ENCODE data around the gene SETD6. TPM values are rescaled to one million over a fixed set of nuclear protein-coding genes. Genes with fewer than 3 reads are reported as not detected.

The SETD6 gene
- total and polyA plus RNA-seq, 2 of the 13 experiments (the other 11 are each of a cell fraction or from before 2014, with no cell fraction given) = 24.0 to 25.7 TPM

DNA sequence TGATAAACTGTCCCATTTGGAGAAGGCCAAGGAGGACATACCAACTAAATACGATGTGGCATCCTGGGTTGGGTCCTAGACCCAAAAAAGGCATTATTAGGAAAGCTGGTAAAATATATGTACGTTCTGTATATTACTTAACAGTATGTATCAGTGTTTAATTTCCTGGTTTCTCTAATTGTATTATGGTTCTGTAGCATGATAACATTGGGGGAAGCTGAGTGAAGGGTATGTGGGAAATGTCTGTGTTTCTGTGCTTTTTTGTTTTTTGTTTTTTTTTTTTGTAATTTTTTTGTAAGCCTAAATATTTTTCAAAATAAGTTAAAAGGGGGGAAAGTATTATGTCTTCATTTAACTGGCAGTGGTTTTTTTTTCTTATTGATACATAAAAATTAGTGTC lies 36.9 kb upstream of the SETD6 start:
- DNase-seq (ENCODE audit: low spot score) (no peak), FAIRE-seq (no peak), ATAC-seq (no peak)
- Histone ChIP-seq H3K9me3 (ENCODE audit: low read length) (no peaks in the 10 kb centered on the region), H4K20me1 (ENCODE audit: insufficient read depth, low read length) (no peaks in the 10 kb centered on the region), H2AFZ (ENCODE audit: low read length) (no peak overlapping the region), H3K27me3 (ENCODE audit: control insufficient read depth in 1 of 2, insufficient read depth in 2 of 2, low read length in 2 of 2) (peaks cover 0 to 29% of the 10 kb centered on the region in 2 experiments; a peak in 2 of 5 replicates), H3K9ac (ENCODE audit: insufficient read depth, low read depth, low read length) (no peak overlapping the region), H3K27ac (ENCODE audit: extremely low read length, insufficient read depth, low read length) (no peak overlapping the region), H3K36me3 (replicated peaks in 1 of 2; ENCODE audit: control insufficient read depth in 1 of 2, insufficient read depth in 2 of 2, low read length in 2 of 2) (no peaks in the 10 kb centered on the region), H3K4me1 (ENCODE audit: insufficient read depth, low read length) (no peaks in the 10 kb centered on the region), H3K79me2 (ENCODE audit: insufficient read depth, low read length) (no peaks in the 10 kb centered on the region), H3K4me2 (ENCODE audit: low read depth, low read length) (no peak overlapping the region), H3K4me3 (replicated peaks in 1 of 3; ENCODE audit: insufficient read depth in 1 of 3, low read depth in 2 of 3, low read length in 3 of 3) (no peak overlapping the region)
- BruUV-seq (replicated peaks) = no TSS peak
- POLR2A ChIA-PET = no interaction called here
- in situ Hi-C loops (cut with HindIII; ENCODE audit: extremely low pct_ligation_motif_present, low pct_unique_long_range_greater_than_20kb) (no loop called here), intact Hi-C loops (cut with micrococcal nuclease; ENCODE audit: unreplicated experiment) (no loop called here)
- 30% methylated on average over 2 of the region's 2 CpGs for WGBS (ENCODE audit: low lambda C conversion rate)
- CTCF ChIA-PET (ENCODE audit: low intra/inter-chr PET ratio, low total read pairs) = no interaction called here
- TF ChIP-seq TBL1XR1 (IDR thresholded peaks at IDR 0.05; ENCODE audit: borderline replicate concordance, low read length, partially characterized antibody) (no peak), ZNF530 (CRISPR knock-in tag; IDR thresholded peaks at IDR 0.05; ENCODE audit: low read depth) (no peak), HMG20A (CRISPR knock-in tag; IDR thresholded peaks at IDR 0.05; ENCODE audit: borderline replicate concordance) (no peak), TEAD3 (CRISPR knock-in tag; optimal IDR thresholded peaks at IDR 0.05; ENCODE audit: borderline replicate concordance) (no peak), ZBTB21 (CRISPR knock-in tag; IDR thresholded peaks at IDR 0.05) (no peak), ZNF543 (CRISPR knock-in tag; IDR thresholded peaks at IDR 0.05) (no peak), ZFP41 (CRISPR knock-in tag; IDR thresholded peaks at IDR 0.05; ENCODE audit: borderline replicate concordance) (no peak), HMGA1 (CRISPR knock-in tag; conservative IDR thresholded peaks at IDR 0.05) (no peak), ZSCAN31 (CRISPR knock-in tag; IDR thresholded peaks at IDR 0.05; ENCODE audit: low read depth) (no peak)
- TF ChIP-seq, protein P1, sequence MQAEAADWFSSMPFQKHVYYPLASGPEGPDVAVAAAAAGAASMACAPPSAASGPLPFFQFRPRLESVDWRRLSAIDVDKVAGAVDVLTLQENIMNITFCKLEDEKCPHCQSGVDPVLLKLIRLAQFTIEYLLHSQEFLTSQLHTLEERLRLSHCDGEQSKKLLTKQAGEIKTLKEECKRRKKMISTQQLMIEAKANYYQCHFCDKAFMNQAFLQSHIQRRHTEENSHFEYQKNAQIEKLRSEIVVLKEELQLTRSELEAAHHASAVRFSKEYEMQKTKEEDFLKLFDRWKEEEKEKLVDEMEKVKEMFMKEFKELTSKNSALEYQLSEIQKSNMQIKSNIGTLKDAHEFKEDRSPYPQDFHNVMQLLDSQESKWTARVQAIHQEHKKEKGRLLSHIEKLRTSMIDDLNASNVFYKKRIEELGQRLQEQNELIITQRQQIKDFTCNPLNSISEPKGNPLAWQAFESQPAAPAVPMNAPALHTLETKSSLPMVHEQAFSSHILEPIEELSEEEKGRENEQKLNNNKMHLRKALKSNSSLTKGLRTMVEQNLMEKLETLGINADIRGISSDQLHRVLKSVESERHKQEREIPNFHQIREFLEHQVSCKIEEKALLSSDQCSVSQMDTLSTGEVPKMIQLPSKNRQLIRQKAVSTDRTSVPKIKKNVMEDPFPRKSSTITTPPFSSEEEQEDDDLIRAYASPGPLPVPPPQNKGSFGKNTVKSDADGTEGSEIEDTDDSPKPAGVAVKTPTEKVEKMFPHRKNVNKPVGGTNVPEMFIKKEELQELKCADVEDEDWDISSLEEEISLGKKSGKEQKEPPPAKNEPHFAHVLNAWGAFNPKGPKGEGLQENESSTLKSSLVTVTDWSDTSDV (CRISPR knock-in tag; IDR thresholded peaks at IDR 0.05) = no peak
- TF ChIP-seq, protein P2, sequence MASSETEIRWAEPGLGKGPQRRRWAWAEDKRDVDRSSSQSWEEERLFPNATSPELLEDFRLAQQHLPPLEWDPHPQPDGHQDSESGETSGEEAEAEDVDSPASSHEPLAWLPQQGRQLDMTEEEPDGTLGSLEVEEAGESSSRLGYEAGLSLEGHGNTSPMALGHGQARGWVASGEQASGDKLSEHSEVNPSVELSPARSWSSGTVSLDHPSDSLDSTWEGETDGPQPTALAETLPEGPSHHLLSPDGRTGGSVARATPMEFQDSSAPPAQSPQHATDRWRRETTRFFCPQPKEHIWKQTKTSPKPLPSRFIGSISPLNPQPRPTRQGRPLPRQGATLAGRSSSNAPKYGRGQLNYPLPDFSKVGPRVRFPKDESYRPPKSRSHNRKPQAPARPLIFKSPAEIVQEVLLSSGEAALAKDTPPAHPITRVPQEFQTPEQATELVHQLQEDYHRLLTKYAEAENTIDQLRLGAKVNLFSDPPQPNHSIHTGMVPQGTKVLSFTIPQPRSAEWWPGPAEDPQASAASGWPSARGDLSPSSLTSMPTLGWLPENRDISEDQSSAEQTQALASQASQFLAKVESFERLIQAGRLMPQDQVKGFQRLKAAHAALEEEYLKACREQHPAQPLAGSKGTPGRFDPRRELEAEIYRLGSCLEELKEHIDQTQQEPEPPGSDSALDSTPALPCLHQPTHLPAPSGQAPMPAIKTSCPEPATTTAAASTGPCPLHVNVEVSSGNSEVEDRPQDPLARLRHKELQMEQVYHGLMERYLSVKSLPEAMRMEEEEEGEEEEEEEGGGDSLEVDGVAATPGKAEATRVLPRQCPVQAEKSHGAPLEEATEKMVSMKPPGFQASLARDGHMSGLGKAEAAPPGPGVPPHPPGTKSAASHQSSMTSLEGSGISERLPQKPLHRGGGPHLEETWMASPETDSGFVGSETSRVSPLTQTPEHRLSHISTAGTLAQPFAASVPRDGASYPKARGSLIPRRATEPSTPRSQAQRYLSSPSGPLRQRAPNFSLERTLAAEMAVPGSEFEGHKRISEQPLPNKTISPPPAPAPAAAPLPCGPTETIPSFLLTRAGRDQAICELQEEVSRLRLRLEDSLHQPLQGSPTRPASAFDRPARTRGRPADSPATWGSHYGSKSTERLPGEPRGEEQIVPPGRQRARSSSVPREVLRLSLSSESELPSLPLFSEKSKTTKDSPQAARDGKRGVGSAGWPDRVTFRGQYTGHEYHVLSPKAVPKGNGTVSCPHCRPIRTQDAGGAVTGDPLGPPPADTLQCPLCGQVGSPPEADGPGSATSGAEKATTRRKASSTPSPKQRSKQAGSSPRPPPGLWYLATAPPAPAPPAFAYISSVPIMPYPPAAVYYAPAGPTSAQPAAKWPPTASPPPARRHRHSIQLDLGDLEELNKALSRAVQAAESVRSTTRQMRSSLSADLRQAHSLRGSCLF (CRISPR knock-in tag; IDR thresholded peaks at IDR 0.05; ENCODE audit: borderline replicate concordance) = no peak
- TF ChIP-seq, protein P3, sequence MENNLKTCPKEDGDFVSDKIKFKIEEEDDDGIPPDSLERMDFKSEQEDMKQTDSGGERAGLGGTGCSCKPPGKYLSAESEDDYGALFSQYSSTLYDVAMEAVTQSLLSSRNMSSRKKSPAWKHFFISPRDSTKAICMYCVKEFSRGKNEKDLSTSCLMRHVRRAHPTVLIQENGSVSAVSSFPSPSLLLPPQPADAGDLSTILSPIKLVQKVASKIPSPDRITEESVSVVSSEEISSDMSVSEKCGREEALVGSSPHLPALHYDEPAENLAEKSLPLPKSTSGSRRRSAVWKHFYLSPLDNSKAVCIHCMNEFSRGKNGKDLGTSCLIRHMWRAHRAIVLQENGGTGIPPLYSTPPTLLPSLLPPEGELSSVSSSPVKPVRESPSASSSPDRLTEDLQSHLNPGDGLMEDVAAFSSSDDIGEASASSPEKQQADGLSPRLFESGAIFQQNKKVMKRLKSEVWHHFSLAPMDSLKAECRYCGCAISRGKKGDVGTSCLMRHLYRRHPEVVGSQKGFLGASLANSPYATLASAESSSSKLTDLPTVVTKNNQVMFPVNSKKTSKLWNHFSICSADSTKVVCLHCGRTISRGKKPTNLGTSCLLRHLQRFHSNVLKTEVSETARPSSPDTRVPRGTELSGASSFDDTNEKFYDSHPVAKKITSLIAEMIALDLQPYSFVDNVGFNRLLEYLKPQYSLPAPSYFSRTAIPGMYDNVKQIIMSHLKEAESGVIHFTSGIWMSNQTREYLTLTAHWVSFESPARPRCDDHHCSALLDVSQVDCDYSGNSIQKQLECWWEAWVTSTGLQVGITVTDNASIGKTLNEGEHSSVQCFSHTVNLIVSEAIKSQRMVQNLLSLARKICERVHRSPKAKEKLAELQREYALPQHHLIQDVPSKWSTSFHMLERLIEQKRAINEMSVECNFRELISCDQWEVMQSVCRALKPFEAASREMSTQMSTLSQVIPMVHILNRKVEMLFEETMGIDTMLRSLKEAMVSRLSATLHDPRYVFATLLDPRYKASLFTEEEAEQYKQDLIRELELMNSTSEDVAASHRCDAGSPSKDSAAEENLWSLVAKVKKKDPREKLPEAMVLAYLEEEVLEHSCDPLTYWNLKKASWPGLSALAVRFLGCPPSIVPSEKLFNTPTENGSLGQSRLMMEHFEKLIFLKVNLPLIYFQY (CRISPR knock-in tag; IDR thresholded peaks at IDR 0.05; ENCODE audit: borderline replicate concordance) = no peak

All from HepG2 (cell line).